ENCODE data around the gene ITFG1.

Gene ITFG1

DNA sequence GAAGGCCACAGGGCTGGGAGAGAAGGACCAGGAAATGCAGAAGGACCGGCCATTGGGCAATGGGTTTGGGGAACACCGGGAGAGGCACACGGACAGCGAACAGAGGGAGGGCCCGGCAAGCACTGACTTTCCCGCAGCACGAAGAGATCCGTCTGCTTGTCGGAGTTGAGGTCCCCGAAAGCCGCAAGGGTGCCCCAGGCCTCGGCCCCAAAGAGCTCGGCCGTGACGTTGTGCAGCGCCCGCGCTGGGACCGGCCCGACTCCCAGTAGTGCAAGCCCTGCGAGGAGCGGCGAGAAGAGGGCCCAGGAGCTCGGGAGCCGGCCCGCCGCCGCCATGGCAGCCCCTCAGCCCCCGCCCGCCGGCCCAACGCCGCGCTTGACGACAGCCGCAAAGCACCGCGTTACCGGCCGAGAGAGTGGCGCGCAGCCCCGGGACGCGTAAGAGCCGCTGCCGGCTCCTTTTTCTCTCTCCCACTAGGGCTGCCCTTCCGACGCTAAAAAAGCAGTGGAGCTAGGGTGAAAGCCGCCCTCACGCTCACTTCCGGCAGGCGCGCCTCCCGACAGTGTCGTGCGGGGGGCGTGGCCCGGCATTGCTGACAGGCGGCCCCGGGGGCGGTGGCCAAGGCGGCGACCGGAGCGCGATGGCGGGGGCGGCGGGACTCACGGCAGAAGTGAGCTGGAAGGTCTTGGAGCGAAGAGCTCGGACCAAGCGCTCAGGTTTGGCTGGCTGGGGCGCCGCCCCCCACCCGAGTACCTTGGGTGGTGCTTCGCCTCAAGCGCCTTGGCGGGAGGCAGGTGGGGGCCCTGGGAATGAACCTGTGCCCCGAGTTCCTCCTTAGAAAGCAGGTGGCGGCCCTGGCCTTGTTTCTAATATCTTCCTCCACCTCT is at the start of gene ITFG1, which contains the start of gene PHKB:
ITFG1 (minus strand) TSS at position 353 of the 887 bp plus-strand sequence; CDS start at position 335, 18 bp downstream.
PHKB (plus strand) TSS at position 621 of the 887 bp plus-strand sequence; CDS start at position 641, 20 bp downstream.
- DNase-seq (ENCODE audit: low spot score): peak; percentile 87

DNA sequence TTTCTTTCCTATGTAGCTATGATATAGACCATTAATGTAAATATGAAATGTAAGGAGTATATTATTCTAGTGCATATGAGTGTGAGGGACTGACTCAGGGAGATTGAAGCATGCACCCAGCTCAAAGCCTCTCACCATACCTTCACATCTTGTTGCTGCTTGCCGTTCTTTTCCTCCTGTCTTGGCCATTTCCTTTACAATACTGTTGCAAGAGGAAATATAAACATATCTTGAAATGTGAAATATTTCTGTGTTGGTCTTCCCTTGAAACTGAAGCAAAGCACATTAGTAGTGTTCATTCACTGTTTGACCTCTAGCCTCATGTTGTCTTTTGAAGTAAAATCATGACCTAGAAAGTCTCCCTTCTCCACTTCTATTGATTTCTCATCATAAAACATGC is 46.8 kb upstream of the ITFG1 start:
- DNase-seq (ENCODE audit: low spot score): no peak

DNA sequence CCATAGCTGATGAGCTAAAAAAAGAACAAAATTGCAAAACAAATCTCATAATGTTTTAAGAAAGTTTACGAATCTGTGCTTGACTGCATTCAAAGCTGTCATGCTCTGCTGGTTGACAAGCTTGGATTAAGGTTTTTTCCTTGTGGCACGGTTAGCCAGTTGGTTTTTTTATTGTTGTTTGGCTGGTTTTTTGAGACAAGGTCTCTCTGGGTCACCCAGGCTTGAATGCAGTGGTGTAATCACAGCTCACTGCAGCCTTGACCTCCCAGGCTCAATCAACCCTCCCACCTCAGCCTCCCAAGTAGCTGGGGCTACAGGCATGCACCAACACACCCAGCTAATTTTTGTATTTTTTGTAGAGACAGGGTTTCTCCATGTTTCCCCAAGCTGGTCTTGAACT is 45.9 kb upstream of the ITFG1 start:
- DNase-seq (ENCODE audit: low spot score): no peak

DNA sequence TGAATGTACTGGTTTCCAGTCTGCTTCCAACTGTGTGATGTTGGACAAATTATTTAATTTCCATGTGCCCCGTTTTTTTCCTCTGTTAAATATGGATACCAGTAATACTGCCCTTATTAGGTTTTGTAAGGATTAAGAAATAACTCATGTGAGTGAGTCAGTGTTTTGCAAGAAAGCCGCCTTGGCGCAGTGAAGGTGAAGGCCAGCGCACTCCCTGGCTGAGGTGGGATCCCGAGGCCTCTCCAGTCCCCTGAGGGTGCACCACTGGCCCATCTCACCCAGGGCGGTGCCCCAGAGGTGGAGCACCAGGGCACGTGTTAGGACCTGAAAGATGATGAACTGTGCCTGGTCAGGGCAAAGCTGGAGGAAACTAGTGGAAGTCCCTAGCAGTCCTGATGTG is 43.7 kb upstream of the ITFG1 start:
- DNase-seq (ENCODE audit: low spot score): no peak

DNA sequence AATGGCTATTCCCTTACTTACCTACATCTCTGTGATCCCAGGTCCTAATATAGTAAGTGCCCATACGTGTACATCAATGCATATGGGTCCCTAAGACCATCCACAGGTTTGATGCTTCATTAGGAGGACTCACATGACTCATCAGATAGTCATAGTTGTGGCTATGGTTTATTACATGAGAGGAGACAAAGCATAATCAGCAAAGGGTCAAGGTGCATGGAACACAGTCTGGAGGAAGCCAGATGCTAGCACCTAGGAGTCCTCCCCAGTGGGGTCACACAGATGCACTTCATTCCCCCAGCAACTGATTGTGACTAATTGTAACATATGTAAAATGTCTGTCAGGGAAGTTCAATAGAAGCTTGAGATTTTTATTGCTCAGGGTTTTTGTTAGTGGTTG is 43.1 kb upstream of the ITFG1 start:
- DNase-seq (ENCODE audit: low spot score): no peak

DNA sequence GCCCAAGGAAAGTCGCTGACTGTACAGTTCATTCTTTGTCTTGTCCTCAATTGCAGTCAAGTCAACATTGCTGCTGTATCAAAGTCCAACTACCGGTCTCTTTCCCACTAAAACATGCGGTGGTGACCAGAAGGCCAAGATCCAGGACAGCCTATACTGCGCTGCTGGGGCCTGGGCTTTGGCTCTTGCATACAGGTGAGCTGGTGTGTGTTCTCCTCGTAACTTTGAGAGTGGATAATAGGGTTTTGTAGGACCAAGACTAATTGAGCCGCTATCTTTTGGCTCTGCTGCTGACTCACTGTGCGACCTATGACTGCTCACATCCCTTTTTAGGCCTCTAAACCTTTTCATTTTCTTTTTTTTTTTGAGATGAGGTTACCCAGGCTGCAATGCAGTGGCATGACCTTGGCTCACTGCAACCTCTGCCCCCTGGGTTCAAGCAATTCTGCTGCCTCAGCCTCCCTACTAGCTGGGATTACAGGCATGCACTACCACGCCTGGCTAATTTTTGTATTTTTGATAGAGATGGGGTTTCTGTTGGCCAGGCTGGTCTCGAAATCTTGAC is 38.9 kb upstream of the ITFG1 start:
- no peak for DNase-seq (ENCODE audit: low spot score)

DNA sequence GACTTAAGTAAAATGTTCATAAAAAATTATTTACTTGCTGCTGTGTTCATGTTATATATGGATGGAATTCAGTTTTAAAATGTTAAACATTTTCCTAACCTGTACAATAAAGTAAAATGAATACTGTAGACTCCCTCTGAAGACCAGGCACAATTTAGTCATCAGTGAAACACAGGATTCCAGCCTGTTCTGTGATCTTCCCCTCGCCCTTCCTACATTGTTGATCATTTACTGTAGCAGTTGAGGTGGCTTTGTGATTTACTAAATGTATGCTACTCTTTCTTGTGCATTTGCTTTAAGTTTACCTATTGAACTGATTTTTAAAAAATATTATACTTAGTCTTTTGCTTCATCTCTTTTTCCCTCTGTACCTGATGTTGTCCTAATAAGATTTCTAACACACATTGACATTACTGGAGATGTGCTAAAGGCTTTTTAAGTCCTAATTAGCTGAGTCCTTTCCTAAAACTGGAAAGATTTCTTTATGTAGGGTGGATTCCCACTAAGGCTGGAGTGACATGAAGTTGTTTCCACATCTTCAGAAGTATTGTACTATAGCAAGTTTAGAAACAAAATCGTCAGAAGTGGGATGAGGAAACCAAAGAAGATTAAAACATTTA is 38.3 kb upstream of the ITFG1 start:
- no peak for DNase-seq (ENCODE audit: low spot score)

DNA sequence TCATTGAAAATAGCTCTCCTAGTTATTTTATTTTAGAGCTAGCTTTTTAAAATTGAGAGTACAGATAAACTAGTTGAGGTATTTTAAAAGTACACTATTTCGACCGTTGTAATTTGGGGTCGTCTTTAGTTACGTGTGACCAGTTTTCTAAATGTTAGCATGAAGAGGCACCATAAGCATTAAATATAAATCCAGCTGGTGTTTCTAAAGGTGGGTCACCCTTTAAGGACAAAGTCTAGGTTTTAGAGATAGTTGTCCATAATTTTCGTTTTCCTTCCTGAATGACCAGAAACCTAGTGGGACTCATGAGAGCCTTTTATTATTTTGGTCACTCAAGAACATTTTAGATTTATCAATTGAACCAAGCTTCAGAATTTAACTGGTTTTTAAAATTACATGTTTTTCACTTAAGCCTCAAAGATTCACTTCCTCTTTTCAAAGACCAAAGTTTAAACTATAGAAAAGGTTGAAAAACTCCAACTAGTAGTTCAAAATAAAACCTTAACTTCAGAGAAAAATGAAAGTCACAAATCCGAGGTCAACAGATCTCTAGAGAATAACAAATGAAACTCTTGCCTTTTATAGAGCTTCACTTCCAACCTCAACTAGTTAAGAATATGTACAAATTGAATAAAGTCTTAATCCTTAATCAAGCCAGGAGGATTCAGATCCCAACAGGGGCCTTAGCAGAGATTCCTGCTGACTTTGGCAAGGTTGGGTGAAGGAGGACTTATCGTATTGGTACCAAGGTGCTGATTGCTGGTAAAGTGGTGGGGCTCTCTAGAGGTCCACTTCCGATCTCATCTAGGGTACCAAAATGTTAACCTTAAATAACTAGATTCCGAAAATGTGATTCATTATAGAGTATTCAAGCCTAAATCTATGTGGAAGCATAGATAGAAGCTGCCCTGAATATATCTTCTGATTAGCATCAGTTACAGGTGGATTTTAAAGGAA is 32.8 kb upstream of the ITFG1 start:
- no peak for DNase-seq (ENCODE audit: low spot score)

DNA sequence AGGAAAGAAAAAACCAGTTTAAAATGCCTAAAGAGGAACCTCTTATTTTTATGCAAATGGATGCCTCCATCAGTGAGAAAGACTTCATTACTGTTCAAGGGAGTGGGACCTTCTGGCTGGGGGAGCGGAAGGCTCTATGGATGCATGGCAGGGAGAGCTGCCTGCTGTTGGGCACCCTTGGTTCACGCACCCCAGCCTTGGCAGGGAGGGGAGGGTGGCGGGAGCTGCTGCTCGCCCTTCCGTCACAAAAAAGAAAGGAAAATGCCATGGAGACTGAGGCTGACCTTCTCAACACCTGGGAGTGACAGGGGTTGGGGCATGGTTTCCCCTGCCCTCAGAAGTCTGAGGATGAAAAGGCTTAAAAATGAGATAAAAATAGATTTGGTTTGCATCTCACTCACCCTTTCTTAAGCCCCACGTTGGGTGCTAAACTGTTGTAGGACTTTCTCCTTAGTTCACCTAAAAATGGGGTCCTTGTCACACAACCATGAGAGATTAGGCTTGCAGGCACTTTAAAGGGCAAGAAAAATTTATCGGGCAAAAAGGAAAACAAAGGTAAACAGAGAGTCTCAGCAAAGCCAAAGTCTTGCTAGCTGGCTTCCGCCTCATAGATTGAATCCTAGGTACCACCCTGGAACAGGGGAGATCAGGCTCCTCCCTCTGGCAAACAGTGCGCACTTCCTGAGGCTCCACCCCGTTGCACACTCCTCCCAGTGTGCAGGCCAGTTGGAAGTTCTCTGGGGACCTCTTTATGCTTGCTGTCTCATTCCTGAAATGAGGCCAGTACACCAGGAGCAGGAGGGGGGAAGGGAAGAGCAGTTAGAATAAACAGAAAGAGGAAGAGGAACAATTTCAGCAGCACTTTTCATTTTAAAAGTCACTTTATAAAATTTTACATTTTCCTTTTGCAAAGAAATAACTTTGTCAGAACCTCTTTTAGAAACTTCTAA is 31.8 kb upstream of the ITFG1 start:
- peak; percentile 51 for DNase-seq (ENCODE audit: low spot score)

DNA sequence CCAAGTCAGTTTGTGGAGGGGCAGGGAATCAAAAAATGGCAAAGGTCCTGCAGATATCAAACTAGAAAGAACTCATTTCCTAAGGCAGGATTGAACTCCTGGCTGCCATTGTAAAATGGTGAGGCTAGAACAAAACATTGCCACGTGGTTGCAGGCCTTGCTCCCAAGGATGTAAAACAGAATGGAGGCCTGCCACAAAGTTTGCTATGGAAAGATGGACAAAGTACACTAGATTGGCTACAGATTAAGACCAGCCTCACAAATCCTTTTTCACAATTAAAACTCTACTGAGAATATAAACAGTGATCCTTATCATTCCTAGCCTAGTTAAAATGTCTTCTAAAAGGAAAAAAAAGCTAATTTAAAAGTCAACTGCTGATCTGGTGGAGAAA is 31.2 kb upstream of the ITFG1 start:
- DNase-seq (ENCODE audit: low spot score): no peak

DNA sequence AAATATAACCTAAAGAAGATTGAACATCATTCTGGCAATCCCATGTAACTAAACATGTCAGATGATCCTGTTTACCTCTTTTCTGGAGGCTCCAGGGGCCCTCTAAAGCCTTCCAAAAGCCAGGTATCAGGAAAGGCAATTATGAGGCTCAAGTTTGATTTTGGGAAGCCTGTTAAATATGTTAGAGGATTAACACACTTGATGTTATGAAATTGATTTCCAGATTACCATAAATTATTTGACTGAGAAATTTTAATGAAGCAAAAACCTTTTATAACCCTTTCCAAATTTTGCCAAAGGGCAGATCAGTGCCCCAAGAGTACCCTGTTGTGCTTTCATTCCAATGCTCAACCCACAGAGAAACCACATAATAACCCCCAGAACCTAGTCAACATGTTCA is 29.6 kb upstream of the ITFG1 start:
- DNase-seq (ENCODE audit: low spot score): no peak

DNA sequence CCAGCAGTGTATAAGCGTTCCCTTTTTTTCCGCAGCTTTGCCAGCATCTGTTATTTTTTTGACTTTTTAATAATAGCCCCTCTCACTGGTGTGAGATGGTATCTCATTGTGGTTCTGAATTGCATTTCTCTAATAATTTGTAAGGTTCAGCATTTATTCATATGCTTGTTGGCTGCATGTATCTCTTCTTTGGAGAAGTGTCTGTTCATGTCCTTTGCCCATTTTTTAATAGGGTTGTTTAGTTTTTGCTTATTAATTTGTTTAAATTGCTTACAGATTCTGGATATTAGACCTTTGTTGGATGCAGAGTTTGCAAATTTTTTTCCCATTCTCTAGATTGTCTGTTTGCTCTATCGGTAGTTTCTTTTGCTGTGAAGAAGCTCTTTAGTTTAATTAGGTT is 27.2 kb upstream of the ITFG1 start:
- DNase-seq (ENCODE audit: low spot score): no peak

DNA sequence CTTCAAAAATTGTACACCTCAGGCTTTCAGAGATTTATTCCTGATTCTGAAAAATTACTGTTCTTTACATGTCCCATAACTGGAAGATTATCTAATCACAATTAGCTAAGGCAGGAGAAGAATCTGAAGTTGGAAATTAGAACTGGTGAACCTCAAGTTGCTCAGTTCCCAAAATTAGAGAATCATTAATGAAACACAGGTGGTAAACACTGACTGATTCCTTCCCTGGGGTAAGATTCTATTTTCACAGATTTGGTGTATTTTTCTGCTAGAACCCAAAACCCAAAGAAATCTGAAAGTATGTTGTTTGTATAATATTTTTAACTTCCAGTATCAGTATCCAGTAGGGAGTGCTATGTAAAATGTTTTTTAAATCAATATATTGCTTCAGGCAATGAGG is 26.0 kb upstream of the ITFG1 start:
- DNase-seq (ENCODE audit: low spot score): no peak

DNA sequence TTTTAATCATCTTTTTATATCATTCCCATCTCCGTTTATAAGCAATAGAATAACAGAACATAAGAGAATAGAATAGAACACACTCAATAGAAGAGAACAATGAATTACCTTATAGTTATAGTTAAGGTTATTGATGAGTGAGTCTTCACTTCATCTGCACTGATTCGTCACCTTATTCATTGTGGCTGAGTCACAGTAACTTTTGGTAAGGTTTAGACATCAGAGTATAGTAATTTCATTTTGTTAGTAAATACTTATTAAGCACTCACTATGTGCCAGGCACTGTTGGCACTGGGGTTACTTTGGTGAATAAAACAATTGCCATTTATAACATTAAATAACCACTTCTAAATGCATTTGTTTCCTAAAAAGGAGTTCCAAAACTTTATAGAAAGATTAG is 22.8 kb upstream of the ITFG1 start:
- DNase-seq (ENCODE audit: low spot score): no peak

DNA sequence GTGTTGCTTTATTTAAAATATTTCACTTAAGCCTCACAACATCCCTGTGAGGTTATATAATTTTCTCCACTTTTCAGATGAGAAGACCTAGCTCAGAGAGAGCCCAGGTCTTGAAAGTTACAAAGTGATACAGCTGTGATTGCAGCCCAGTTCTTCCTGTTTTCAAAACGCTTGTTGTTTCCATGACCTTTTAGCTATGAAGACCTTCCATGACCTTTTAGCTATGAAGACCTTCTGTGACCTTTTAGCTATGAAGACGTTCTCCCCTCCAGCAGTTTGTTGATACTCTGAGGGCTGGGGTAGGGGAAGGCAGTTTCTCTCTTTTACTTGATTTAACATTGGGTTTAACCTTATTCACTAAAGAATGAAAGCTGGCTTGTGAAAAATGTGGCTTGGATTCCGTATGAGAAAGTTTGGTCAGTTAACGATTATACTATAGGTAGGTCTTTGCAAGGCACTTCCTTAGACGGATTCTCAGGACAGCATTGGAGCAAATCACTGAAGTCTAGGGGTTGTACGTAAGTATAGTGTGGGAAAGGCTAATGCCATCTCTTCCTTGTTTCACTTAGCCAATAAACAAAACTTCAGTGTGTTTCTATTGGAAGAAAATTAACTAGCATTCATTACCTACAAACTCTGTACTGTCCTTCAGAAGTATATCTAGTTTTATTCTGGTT is 21.0 kb upstream of the ITFG1 start:
- DNase-seq (ENCODE audit: low spot score): no peak

DNA sequence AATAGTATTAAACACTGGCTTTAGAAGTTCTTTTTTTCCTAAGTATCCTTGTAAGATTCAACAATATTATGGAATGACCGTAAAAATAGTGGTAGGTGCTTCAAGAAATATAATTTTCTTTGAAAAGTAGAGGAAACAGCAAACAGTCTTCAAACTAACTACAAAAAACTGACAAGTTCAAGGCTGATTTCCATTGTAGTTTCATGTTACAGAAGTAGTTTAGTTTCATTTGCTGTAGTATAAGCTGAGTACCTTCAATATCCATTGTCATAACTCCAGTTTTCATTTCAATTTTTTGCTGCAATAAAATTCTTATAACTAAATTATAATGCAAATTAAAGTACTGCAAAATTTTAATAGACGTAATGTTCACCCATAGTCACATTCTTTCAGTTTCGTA is 19.5 kb upstream of the ITFG1 start:
- DNase-seq (ENCODE audit: low spot score): no peak

DNA sequence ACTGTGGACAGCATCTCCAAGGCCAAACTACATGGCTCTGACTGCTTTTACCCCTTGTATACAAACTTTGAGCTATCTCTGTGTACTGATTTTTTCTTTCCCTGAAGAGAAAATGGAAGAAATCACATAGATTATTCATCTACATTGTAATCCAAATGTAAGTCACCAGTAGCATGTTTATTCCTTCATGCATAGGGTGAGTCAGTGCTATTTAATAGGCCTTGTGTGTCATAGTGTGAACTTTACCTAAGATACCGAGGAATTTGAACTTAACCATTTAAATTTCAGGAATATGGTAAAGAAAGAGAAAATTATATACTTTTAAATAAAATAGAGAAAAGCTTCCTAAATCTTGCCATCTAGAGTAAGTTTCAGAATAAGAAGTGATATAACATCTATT is 16.8 kb upstream of the ITFG1 start:
- DNase-seq (ENCODE audit: low spot score): no peak

DNA sequence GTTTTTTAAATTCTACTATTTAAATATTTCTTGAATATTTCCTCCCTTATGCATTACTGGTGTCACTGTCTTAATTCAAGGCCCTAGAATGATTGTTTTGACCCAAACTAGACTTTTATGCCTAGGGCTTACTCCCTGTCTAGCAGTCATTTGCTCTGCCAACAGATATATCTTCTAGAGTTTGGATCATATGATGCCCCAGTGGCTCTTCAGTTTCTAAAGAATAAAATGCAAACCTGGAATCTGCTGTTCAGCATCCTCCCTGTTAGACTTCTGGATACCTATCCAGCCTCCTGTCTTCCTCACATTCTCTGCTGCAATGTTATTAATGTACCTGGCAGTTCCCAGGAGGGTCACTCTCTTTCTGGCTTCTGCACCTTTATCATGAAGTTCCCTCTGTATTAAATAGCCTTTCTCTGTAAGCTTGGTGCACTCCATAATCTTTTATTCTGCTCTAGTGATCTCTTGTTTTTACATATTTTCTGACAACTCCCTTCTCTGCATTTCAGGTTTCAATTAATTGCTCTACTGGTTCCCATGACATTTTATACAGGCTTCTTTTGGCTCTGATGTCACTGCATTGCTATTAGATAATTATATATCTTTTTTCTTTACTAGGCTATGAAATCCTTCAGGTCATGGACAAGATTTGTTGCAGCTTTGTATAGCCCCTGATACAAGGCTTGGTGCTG is 15.9 kb upstream of the ITFG1 start:
- no peak for DNase-seq (ENCODE audit: low spot score)

DNA sequence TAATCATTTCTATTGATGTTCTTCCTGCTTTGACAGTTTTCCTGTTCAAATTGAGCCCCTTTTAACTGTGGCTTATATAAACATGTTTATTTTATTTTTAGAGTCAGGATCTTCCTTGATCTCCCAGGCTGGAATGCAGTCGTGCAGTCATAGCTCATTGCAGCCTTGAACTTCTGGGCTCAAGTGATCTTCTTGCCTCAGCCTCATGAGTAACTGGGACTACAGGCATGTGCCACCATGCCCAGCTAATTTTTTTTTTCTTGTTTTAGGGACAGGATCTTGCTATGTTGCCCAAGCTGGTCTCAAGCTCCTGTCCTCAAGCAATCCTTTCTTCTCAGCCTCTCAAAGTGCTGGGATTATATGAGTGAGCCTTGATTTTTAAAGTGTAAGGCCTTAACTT is 14.9 kb upstream of the ITFG1 start:
- DNase-seq (ENCODE audit: low spot score): no peak

DNA sequence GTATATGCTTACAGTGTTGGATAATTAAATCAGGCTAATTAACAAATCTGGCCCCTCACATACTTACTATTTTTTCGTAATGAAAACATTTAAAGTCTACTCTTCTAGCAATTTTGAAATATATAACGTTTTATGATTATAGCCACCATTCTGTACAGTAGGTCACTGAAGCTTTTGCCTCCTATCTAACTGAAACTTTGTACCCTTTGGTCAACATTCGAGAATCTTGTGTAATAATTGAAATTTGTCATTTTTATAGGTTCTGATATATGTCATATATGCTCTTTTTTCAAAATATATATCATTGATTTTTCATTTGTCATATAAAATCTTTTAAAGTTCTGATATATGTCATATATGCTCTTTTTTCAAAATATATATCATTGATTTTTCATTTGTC is 12.9 kb upstream of the ITFG1 start:
- no peak for DNase-seq (ENCODE audit: low spot score)
